Fibroblast of the aortic adventitia (primary cell): Measurements from ENCODE around the gene PCBP3. TPM values are rescaled to one million over a fixed set of nuclear protein-coding genes. Genes with fewer than 3 reads are reported as not detected.
"Not testable (repeated sequence)": the region's sequence is repeated elsewhere in the genome, so short reads cannot be mapped to it uniquely, and the experiment has no call there.

Source experiments
- DNase-seq: peaks from one replicate; pipeline ENCODE4 v3.0.0-alpha.2; 2010; ENCODE audit warnings: low read depth
- H3K4me3 ChIP-seq: 2 replicates; pipeline ENCODE4 v1.5.1; 2011; ENCODE audit warnings: low read depth, mild to moderate bottlenecking, control low read depth, low read length, moderate library complexity
- total RNA-seq: library from RNA; depleted of rRNA; stranded (reverse); fragments of >200 nt; gene quantifications from 2 replicates; pipeline ENCODE4 v1.2.3, GENCODE V29; 2012; ENCODE audit warnings: low replicate concordance
- TF ChIP-seq, protein P1 (sequence below): IDR thresholded peaks from 2 replicates; pipeline ENCODE4 v1.5.1; 2011; ENCODE audit warnings: mild to moderate bottlenecking, low read length, control low read depth, inconsistent platforms; ENCODE audit not compliant: insufficient read depth

The PCBP3 gene
- total RNA-seq, 1 donor = 1.2 TPM

DNA sequence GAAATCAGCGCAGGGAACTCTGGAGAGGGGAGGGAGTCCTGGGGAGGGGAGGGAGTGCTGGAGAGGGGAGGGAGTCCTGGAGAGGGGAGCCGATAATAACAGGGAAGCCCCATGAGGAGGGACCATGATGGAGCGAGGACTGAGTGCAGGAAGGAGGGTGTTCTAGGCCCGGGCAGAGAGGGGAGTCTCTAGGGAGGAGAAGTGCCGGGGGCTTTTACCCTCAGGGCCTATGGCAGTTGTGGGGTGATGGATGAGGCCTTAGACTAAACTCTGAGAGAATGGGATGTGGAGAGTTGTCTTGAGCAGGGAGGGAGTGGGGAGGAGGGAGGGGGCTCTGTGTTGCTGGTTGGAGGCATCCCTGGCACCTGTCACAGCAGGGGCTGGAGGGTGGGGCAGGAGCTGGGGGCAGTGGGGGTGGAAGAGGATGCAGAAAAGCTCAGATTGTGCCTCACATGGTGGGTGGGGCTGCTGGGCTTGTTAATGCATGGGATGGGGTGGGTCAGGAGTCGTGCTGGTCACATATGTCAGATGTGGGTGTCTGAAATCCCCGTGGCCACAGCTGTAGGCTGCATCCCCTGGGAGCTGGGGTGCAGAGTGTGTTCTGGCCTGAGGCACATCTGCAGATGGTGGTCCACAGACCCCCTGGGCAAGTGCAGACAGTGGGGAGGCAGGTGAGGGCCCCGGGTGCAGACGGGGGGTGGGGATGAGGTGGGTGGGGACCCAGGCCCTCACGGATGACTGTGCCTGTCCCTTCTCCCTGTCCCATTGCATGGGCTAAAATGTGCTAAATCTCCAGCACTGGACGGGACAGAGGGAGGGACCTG lies 249.6 kb downstream of the PCBP3 start:
- TF ChIP-seq, protein P1, sequence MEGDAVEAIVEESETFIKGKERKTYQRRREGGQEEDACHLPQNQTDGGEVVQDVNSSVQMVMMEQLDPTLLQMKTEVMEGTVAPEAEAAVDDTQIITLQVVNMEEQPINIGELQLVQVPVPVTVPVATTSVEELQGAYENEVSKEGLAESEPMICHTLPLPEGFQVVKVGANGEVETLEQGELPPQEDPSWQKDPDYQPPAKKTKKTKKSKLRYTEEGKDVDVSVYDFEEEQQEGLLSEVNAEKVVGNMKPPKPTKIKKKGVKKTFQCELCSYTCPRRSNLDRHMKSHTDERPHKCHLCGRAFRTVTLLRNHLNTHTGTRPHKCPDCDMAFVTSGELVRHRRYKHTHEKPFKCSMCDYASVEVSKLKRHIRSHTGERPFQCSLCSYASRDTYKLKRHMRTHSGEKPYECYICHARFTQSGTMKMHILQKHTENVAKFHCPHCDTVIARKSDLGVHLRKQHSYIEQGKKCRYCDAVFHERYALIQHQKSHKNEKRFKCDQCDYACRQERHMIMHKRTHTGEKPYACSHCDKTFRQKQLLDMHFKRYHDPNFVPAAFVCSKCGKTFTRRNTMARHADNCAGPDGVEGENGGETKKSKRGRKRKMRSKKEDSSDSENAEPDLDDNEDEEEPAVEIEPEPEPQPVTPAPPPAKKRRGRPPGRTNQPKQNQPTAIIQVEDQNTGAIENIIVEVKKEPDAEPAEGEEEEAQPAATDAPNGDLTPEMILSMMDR = no peak
- no peak overlapping the region for H3K4me3 ChIP-seq
- no peak for DNase-seq

DNA sequence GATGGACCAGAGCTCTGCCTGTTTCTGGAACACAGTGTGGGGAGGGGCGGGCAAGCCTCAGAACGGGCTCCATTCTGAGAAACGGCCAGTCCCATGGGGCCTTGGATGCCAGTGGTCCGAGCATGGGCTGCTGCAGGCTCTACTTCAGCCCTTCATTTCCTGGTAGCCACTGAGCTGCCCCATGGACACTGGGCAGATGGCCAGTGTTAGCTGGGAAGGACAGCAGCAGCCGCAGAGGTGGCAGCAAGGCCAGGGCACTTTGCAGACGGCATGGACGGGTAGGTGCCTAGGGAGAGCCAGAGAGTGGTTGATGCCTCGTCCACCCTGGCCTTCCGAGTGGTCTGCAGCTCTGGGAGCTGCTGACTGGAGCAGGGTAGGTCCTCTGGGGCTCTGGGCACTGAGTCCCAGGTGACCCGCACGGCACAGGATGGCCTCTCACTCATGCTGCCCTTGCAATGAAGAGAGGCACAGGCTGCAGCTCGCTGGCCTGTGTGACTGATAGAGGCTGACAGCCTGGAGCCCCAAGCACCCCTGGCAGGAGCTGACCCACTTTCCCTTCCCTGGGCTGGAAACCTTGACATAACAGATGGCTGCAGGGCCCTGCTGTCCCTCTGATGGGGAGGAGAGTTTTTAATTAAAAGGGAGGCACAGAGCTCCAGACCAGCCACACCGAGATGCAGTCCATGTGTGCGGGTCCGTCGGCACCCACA lies 250.4 kb downstream of the PCBP3 start:
- DNase-seq = no peak
- no peak overlapping the region for H3K4me3 ChIP-seq
- TF ChIP-seq, protein P1 = no peak

DNA sequence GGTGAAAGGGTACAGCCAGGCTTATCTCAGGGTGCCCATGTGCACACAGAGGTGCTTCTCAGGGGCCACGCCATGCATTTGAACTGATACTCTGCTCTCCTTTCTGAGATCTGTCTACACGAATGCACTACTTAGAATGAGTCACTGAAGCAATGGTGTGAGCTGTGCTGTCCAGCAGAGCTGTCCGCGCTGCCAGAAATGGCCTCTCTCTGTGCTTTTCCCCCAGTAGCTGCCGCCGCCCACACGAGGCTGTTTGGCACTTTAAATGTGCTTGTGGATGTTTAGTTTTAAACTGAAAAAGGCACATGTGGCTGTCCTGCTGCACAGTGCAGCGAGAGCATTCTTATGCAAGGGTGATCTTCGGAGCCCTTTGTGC lies 250.9 kb downstream of the PCBP3 start:
- TF ChIP-seq, protein P1 = no peak
- no peak overlapping the region for H3K4me3 ChIP-seq
- peak; percentile 81 for DNase-seq

DNA sequence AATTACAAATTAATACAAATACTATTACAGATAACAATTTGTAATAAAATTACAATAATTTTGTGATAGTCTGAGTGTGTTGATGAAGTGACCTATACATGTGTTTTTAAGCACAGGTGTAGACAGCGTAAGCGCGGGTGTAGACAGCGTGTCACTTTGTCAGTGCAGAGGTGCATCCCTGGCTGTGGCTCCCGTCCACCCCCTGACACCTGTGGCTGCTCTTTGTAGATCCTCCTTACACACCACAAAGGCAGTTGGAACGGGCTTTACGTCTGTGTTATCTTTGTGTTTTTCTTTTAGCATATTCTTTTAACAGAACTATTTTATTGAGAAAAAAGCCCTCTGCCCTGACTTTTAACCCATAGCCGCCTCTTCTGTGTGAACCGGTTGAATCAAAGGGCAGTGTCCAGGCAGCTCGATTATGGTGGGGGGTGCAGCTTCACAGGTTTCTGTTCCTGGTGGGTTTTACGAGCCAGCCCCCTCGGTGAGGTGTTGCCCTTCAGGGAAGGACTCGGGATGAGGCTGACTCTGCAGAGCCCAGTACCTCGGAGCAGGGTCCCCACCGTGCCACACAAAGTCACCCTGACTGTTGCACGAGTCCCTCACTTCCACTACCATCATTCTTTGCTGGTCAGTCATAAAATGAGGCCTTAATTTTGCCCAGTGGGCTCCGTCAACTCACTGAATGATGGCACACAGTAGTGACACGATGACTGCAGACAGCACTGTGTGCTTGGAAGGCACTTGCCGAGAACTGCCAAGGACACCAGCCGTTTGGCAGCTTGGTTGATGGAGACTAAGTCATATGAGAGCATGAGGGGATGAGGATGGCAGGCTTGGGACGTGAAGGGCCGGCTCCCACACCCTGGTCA lies 251.6 kb downstream of the PCBP3 start:
- TF ChIP-seq, protein P1 = no peak
- no peak for DNase-seq
- H3K4me3 ChIP-seq = no peak overlapping the region

DNA sequence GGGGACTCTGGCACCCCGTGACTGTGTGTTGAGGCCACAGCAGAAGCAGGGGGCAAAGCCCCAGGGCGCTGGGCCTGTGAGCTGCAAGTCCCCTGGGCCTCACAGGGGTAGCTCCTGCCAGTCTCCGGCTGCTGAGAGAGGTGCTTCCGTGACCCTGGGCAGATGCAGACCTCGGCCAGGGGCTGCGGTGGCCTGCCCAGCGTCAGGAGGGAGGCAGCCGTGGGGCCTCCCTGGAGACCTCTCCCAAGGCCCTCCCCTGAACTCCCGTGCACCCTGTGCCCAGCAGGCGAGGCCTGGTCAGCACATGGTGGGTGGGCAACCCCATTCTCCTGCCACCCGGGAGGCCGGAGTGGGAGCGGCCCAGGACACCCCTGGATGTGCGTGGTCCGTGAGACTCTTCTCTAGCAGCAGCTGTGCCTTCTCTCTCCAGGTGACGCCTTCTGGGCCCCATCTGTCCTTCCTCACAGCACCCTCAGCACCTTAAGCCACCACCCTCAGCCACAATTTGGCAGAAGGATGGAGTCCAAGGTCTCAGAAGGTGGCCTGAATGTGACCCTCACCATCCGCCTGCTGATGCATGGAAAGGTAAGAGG lies 252.3 kb downstream of the PCBP3 start:
- no peak for DNase-seq

DNA sequence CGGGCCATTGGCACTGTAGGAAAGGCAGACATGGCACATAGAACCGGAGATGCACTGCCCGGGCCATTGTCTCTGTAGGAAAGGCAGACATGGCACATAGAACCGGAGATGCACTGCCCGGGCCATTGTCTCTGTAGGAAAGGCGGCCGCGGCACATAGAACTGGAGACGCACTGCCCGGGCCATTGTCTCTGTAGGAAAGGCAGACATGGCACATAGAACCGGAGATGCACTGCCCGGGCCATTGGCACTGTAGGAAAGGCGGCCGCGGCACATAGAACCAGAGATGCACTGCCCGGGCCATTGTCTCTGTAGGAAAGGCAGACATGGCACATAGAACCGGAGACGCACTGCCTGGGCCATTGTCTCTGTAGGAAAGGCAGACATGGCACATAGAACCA lies 252.9 kb downstream of the PCBP3 start:
- not testable (repeated sequence) for H3K4me3 ChIP-seq, DNase-seq

More for the DNA sequence above, 252.3 kb downstream of the PCBP3 start:
- TF ChIP-seq, protein P1 = no peak
- H3K4me3 ChIP-seq = no peak overlapping the region
